ENCODE data around the gene PCDHGA11. TPM values are rescaled to one million over a fixed set of nuclear protein-coding genes. Genes with fewer than 3 reads are reported as not detected.
A peak's percentile ranks its signal among the peaks of the same experiment; 100 is the strongest.
"Not testable (repeated sequence)": the region's sequence is repeated elsewhere in the genome, so short reads cannot be mapped to it uniquely, and the experiment has no call there.

The PCDHGA11 gene
- total RNA-seq, 3 donors from 2014 or later (not counting 1 experiment from before 2014, with no cell fraction given), result 0.40 to 1.2 (median 0.83) TPM

- peaks cover 46 to 63% of the 10 kb centered on the region in 2 donors for H3K27me3 Mint-ChIP-seq (ENCODE audit: low read depth in 2 of 2)
- DNase-seq, result peak; percentile 37 to 39
- H3K4me1 ChIP-seq (ENCODE audit: control insufficient read depth, insufficient read depth, low read length); H3K36me3 Mint-ChIP-seq; H3K27ac ChIP-seq (ENCODE audit: low read length); H3K27ac Mint-ChIP-seq; H3K36me3 ChIP-seq (ENCODE audit: control insufficient read depth, insufficient read depth, low read length); intact Hi-C loops (cut with micrococcal nuclease); H3K4me1 Mint-ChIP-seq; H3K9me3 Mint-ChIP-seq: not testable (repeated sequence)
- H3K4me3 Mint-ChIP-seq, result peak within 1 kb of the TSS; percentile 83
- Histone ChIP-seq H3K27me3 (ENCODE audit: control insufficient read depth, insufficient read depth, low read length) (peaks cover 59% of the 10 kb centered on the region), H3K9me3 (ENCODE audit: control insufficient read depth, insufficient read depth, low read length) (peaks cover 37% of the 10 kb centered on the region), H3K4me3 (ENCODE audit: low read length) (peak within 1 kb of the TSS; percentile 24)
- 11% methylated on average over 17 of the region's 43 CpGs for WGBS (ENCODE audit: insufficient coverage)
- peak; percentile 89 to 99 (median 98) for ATAC-seq
- TF ChIP-seq CTCF (IDR thresholded peaks at IDR 0.05), result peak; percentile 46
Observed at GRCh38 chr5:141397756-141398551, 22.9 kb upstream of the PCDHGA11 start, which contains the start of gene PCDHGB5. Gene PCDHGB5, plus strand, starts transcription at chr5:141397947. Its CDS starts 181 bp downstream, at chr5:141398128.

GRCh38 chr5:141398608-141399007 lies 22.2 kb upstream of the PCDHGA11 start:
- 37% methylated on average over 14 of the region's 15 CpGs for WGBS (ENCODE audit: insufficient coverage)
- Mint-ChIP-seq H3K36me3 (no peaks in the 10 kb centered on the region), H3K27ac (no peak overlapping the region), H3K4me3 (peak overlapping the region; percentile 37), H3K4me1 (peaks cover 5 to 11% of the 10 kb centered on the region in 2 donors), H3K9me3 (peaks cover 0 to 5% of the 10 kb centered on the region in 2 donors), H3K27me3 (ENCODE audit: low read depth in 2 of 2) (peaks cover 46 to 61% of the 10 kb centered on the region in 2 donors)
- ATAC-seq, result no peak
- DNase-seq, result no peak
- Histone ChIP-seq H3K4me1 (ENCODE audit: control insufficient read depth, insufficient read depth, low read length) (peaks cover 5% of the 10 kb centered on the region), H3K4me3 (ENCODE audit: low read length) (no peak overlapping the region), H3K9me3 (ENCODE audit: control insufficient read depth, insufficient read depth, low read length) (peaks cover 35% of the 10 kb centered on the region), H3K27me3 (ENCODE audit: control insufficient read depth, insufficient read depth, low read length) (peaks cover 60% of the 10 kb centered on the region), H3K27ac (ENCODE audit: low read length) (no peak overlapping the region), H3K36me3 (ENCODE audit: control insufficient read depth, insufficient read depth, low read length) (no peaks in the 10 kb centered on the region)
- TF ChIP-seq CTCF (IDR thresholded peaks at IDR 0.05), result no peak
- intact Hi-C loops (cut with micrococcal nuclease), result no loop called here

- H3K36me3 ChIP-seq (ENCODE audit: control insufficient read depth, insufficient read depth, low read length), result no peaks in the 10 kb centered on the region
- Mint-ChIP-seq H3K27me3 (ENCODE audit: low read depth in 2 of 2) (peaks cover 46 to 60% of the 10 kb centered on the region in 2 donors), H3K4me1 (peaks cover 5 to 11% of the 10 kb centered on the region in 2 donors), H3K36me3 (no peaks in the 10 kb centered on the region), H3K4me3 (no peak overlapping the region), H3K27ac (no peak overlapping the region), H3K9me3 (peaks cover 0 to 2% of the 10 kb centered on the region in 2 donors)
- intact Hi-C loops (cut with micrococcal nuclease), result no loop called here
- ATAC-seq, result no peak
- no peak overlapping the region for H3K4me3 ChIP-seq (ENCODE audit: low read length)
- 42% methylated on average over 61 of the region's 61 CpGs for WGBS (ENCODE audit: insufficient coverage)
- H3K27ac ChIP-seq (ENCODE audit: low read length), result no peak overlapping the region
- peaks cover 60% of the 10 kb centered on the region for H3K27me3 ChIP-seq (ENCODE audit: control insufficient read depth, insufficient read depth, low read length)
- peaks cover 28% of the 10 kb centered on the region for H3K9me3 ChIP-seq (ENCODE audit: control insufficient read depth, insufficient read depth, low read length)
- TF ChIP-seq CTCF (IDR thresholded peaks at IDR 0.05), result no peak
- H3K4me1 ChIP-seq (ENCODE audit: control insufficient read depth, insufficient read depth, low read length), result peaks cover 5% of the 10 kb centered on the region
- DNase-seq, result no peak
Observed at GRCh38 chr5:141399555-141400258, 21.1 kb upstream of the PCDHGA11 start.

Measured in natural killer cell (primary cell).